ENCODE data around the gene MRTFA. TPM values are rescaled to one million over a fixed set of nuclear protein-coding genes. Genes with fewer than 3 reads are reported as not detected.

Gene MRTFA
- total RNA-seq, 6 experiments from 2014 or later: 9.3 to 20.6 (median 16.3) TPM

DNA sequence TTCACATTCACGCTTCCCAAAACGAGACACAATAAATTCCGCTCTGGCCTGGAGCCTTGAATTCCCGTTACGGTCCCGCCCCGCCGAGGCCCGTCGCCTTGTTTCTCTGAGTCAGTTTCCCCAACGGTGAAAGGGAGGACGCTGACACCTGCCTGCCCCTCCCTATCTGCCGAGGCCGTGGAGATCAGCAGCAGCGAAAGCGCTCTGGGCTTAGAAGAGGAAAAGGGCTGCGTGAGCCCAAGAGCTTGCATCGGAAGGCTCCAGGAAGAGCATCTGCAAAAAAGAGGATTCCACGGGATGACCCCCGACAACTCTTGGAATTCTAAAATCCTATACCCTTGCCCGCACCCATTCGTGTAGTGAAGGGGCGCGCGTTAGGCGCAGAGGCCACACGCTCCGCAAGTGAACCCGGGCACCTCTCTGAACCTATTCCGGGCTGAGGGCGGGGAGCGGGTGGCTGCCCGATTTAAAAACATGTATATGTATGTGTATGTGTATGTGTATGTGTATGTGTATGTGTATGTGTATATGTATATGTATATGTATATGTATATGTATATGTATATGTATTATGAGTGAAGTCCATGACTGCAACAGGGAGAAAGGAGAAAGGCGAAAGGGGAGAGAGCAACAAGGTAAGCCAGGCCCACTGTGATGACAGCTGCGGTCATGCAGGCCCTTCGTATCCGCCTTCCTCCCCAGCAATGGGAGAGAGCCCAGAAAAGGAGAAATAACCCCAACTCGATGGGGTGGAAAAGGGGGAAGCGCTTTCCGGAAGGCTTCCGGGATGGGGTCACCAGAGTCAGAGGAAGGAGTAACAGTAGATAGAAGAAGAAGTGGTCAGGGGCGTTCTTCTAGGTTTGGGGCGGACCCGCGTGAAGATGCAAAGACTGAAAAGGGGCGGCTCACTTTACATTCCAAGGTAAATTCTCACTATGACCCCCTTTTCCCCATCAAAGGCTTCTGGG, 948 bp upstream of the MRTFA start:
- 22% methylated on average over 35 of the region's 46 CpGs for WGBS (ENCODE audit: insufficient coverage, low coverage, low lambda C conversion rate, missing lambda C conversion rate)
- H3K27me3 ChIP-seq: no peaks in the 10 kb centered on the region
- peak overlapping the region; percentile 77 to 91 (median 82) for H3K27ac ChIP-seq
- H3K4me1 ChIP-seq: peaks cover 0 to 13% (median 4%) of the 10 kb centered on the region in 4 donors
- no peaks in the 10 kb centered on the region for H3K36me3 ChIP-seq
- intact Hi-C loops (cut with DNase I): no loop called here
- DNase-seq (peak; percentile 51 to 72 (median 71)), ATAC-seq (peak; percentile 24 to 41 (median 30))
- no peaks in the 10 kb centered on the region for H3K9me3 ChIP-seq
- TF ChIP-seq CTCF (IDR thresholded peaks at IDR 0.05) (no peak), POLR2A (IDR thresholded peaks at IDR 0.05) (no peak)
- H3K4me3 ChIP-seq: peak overlapping the region; percentile 95 to 99 (median 98)

GRCh38 chr22:40635940-40636379, 559 bp downstream of the MRTFA start:
- TF ChIP-seq CTCF (IDR thresholded peaks at IDR 0.05): no peak
- no peak for TF ChIP-seq POLR2A (IDR thresholded peaks at IDR 0.05)
- Histone ChIP-seq H3K4me1 (peaks cover 0 to 13% (median 4%) of the 10 kb centered on the region in 4 donors), H3K4me3 (peak overlapping the region; percentile 95 to 99 (median 98)), H3K9me3 (no peaks in the 10 kb centered on the region), H3K27ac (peak overlapping the region; percentile 73 to 90 (median 75)), H3K36me3 (no peaks in the 10 kb centered on the region), H3K27me3 (no peaks in the 10 kb centered on the region)
- ATAC-seq (peak in 3 of 4 donors; percentile 0 to 7 (median 7)), DNase-seq (peak in 1 of 3 donors; percentile 61)
- 2% methylated on average over 6 of the region's 31 CpGs for WGBS (ENCODE audit: insufficient coverage, low coverage, low lambda C conversion rate, missing lambda C conversion rate)
- intact Hi-C loops (cut with DNase I): no loop called here

GRCh38 chr22:40635043-40635939, 1.2 kb downstream of the MRTFA start:
- ATAC-seq (no peak), DNase-seq (peak in 1 of 3 donors; percentile 20)
- Histone ChIP-seq H3K27me3 (no peaks in the 10 kb centered on the region), H3K4me1 (peaks cover 0 to 13% (median 4%) of the 10 kb centered on the region in 4 donors), H3K27ac (no peak overlapping the region), H3K9me3 (no peaks in the 10 kb centered on the region), H3K4me3 (peak overlapping the region; percentile 95 to 99 (median 98)), H3K36me3 (no peaks in the 10 kb centered on the region)
- intact Hi-C loops (cut with DNase I): no loop called here
- TF ChIP-seq POLR2A (IDR thresholded peaks at IDR 0.05) (no peak), CTCF (IDR thresholded peaks at IDR 0.05) (no peak)
- WGBS (ENCODE audit: insufficient coverage, low coverage, low lambda C conversion rate, missing lambda C conversion rate): 44% methylated on average over 16 of the region's 21 CpGs

DNA sequence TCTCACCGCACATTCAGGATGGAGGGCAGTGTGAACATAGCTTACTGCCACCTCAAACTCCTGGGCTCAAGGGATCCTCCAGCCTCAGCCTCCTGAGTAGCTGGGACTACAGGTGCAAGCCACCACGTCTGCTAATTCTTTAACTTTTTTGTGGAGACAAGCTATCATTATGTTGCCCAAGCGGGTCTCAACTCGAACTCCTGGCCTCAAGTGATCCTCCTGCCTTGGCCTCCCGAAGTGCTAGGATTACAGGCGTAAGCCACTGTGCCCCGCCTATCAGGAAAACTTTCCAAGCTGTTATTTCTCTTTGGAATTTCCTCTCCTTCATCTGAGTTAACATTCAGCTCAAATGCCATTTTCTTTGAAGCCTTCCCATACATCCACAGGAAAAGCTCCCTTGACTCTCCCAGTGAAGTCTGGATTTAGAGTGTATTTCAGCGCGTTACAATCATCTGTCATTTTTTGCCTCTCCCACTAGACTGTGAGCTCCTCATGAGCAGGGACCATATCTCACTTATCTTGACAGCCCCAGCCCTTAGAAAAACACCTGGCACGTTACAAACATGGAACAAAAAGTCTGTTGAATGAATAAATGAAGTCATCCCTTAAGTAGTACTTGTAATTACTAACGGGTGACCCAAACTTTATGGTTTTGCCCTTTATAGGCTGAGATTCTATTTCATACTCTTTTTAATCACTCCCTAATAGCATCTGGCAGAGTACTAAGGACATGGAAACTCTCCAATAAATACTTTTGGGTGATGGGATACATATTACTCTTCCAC, 2.2 kb downstream of the MRTFA start:
- TF ChIP-seq POLR2A (IDR thresholded peaks at IDR 0.05): no peak
- TF ChIP-seq CTCF (IDR thresholded peaks at IDR 0.05): no peak
- H3K36me3 ChIP-seq: no peaks in the 10 kb centered on the region
- 82% methylated on average over 9 of the region's 11 CpGs for WGBS (ENCODE audit: insufficient coverage, low coverage, low lambda C conversion rate, missing lambda C conversion rate)
- no peaks in the 10 kb centered on the region for H3K9me3 ChIP-seq
- H3K27me3 ChIP-seq: no peaks in the 10 kb centered on the region
- peaks cover 0 to 13% (median 4%) of the 10 kb centered on the region in 4 donors for H3K4me1 ChIP-seq
- ATAC-seq: no peak
- H3K4me3 ChIP-seq: no peak overlapping the region
- intact Hi-C loops (cut with DNase I): no loop called here
- DNase-seq: no peak
- no peak overlapping the region for H3K27ac ChIP-seq

Data from right lobe of liver (tissue), 6 donors.